Small intestine (tissue), 16 donors: ENCODE data around the gene DACH1. TPM values are rescaled to one million over a fixed set of nuclear protein-coding genes. Genes with fewer than 3 reads are reported as not detected.
"Not testable (repeated sequence)": the region's sequence is repeated elsewhere in the genome, so short reads cannot be mapped to it uniquely, and the experiment has no call there.

Source experiments
- DNase-seq, 2 donors: peaks; one replicate each; pipeline versions ENCODE4 v3.0.0 to v3.0.0-alpha.2; 2013
- FAIRE-seq: peaks from 2 replicates; lab custom pipeline; 2012; peaks lifted over from hg19 to GRCh38; lab: Jason Lieb, UNC
- H3K27ac ChIP-seq, 3 donors: one replicate each; pipeline ENCODE4 v1.5.1; 2013; ENCODE audit warnings: low read length in 2 of 3, mild to moderate bottlenecking in 2 of 3, control low read depth in 1 of 3, inconsistent platforms in 1 of 3, low read depth in 1 of 3, moderate library complexity in 1 of 3
- H3K27me3 ChIP-seq, 3 donors: one replicate each; pipeline ENCODE4 v1.6.1; 2013; ENCODE audit warnings: low read length in 3 of 3, inconsistent platforms in 1 of 3; ENCODE audit not compliant: control insufficient read depth in 3 of 3, insufficient read depth in 3 of 3
- H3K36me3 ChIP-seq, 3 donors: one replicate each; pipeline ENCODE4 v1.6.1; 2013; ENCODE audit warnings: low read length in 3 of 3, inconsistent platforms in 1 of 3, low read depth in 1 of 3, mild to moderate bottlenecking in 1 of 3, moderate library complexity in 1 of 3; ENCODE audit not compliant: control insufficient read depth in 3 of 3, insufficient read depth in 2 of 3
- H3K4me1 ChIP-seq, 3 donors: one replicate each; pipeline ENCODE4 v1.6.1; 2013; ENCODE audit warnings: low read length in 2 of 3, inconsistent platforms in 1 of 3, low read depth in 1 of 3, mild to moderate bottlenecking in 1 of 3, moderate library complexity in 1 of 3; ENCODE audit not compliant: control insufficient read depth in 3 of 3, insufficient read depth in 2 of 3
- H3K4me3 ChIP-seq, 3 donors: one replicate each; pipeline ENCODE4 v1.5.1; 2013; ENCODE audit warnings: low read length in 3 of 3, control low read depth in 1 of 3, inconsistent platforms in 1 of 3, low read depth in 1 of 3, mild to moderate bottlenecking in 1 of 3, moderate library complexity in 1 of 3
- H3K9me3 ChIP-seq, 2 donors: one replicate each; pipeline ENCODE4 v1.6.1; 2013; ENCODE audit warnings: low read depth in 1 of 2, low read length in 1 of 2; ENCODE audit not compliant: control insufficient read depth in 2 of 2, insufficient read depth in 1 of 2
- WGBS, 3 donors: extraction: QIAGEN DNeasy Blood & Tissue Kit; methylation state at CpG; one replicate each; pipeline ENCODE4 v1.1.7; 2013; 5-methylcytosine and 5-hydroxymethylcytosine counted together
- long read RNA-seq, 10 donors: transcript quantifications; one replicate each; lab custom pipeline, GENCODE V29; 2026
- polyA plus RNA-seq, 4 donors: library from polyadenylated mRNA; stranded (reverse) in 3 of 4; unstranded in 1 of 4; fragments of 200-250 nt in 3 of 4; fragments of 120-200 nt in 1 of 4; gene quantifications; one replicate each; pipeline versions ENCODE4 v1.2.1 to v1.2.3, GENCODE V29; 2013
- donor health status: healthy with polysubstance abuse.
- donor health status: control.
- donor health status: control.
- donor health status: Bipolar disorder and iron deficiency.
- donor health status: healthy.

DACH1 gene
- 10 to 100 TPM in 1 of 4 donors, 1 to 10 TPM in 3; 1.8 to 30.2 (median 4.3) TPM for polyA plus RNA-seq
- long read RNA-seq, donor 1 = 0 reads
- long read RNA-seq, donor 2 = 0 reads
- long read RNA-seq, donor 3 = 0 reads
- long read RNA-seq, donor 4 = 0 reads
- long read RNA-seq, donor 5, full-length matches to known transcripts = 1 of 1 reads
- long read RNA-seq, donor 5, partial matches to known transcripts = 0 of 1 reads
- long read RNA-seq, donor 5, other reads (novel, unspliced or antisense) = 0 of 1 reads
- long read RNA-seq, donor 6, full-length matches to known transcripts = 2 of 2 reads
- long read RNA-seq, donor 6, partial matches to known transcripts = 0 of 2 reads
- long read RNA-seq, donor 6, other reads (novel, unspliced or antisense) = 0 of 2 reads
- long read RNA-seq, donor 7 = 0 reads
- long read RNA-seq, donor 8, full-length matches to known transcripts = 1 of 1 reads
- long read RNA-seq, donor 8, partial matches to known transcripts = 0 of 1 reads
- long read RNA-seq, donor 8, other reads (novel, unspliced or antisense) = 0 of 1 reads
- long read RNA-seq, donor 9, full-length matches to known transcripts = 1 of 1 reads
- long read RNA-seq, donor 9, partial matches to known transcripts = 0 of 1 reads
- long read RNA-seq, donor 9, other reads (novel, unspliced or antisense) = 0 of 1 reads
- long read RNA-seq, donor 10, full-length matches to known transcripts = 3 of 3 reads
- long read RNA-seq, donor 10, partial matches to known transcripts = 0 of 3 reads
- long read RNA-seq, donor 10, other reads (novel, unspliced or antisense) = 0 of 3 reads

- H3K27me3 ChIP-seq = no peaks in the 10 kb centered on the region
- no peaks in the 10 kb centered on the region for H3K9me3 ChIP-seq
- DNase-seq (peak; percentile 91 to 93), FAIRE-seq (no peak)
- H3K4me1 ChIP-seq = peaks cover 0 to 3% (median 0%) of the 10 kb centered on the region in 3 donors
- WGBS, 3 donors = 1 to 2% (median 2%) methylated on average over 30 of the region's 30 CpGs
- peak within 1 kb of the TSS; percentile 87 to 95 (median 95) for H3K4me3 ChIP-seq
- H3K27ac ChIP-seq = peak within 1 kb of the TSS; percentile 66 to 94 (median 92)
- H3K36me3 ChIP-seq = no peaks in the 10 kb centered on the region
Measured at GRCh38 chr13:71867131-71867814, at the start of gene DACH1. DACH1 (minus strand) TSS chr13:71867204.

GRCh38 chr13:71913717-71914116 lies 46.7 kb upstream of the DACH1 start:
- Histone ChIP-seq H3K27me3 (no peaks in the 10 kb centered on the region), H3K4me1 (no peaks in the 10 kb centered on the region), H3K36me3 (no peaks in the 10 kb centered on the region), H3K27ac (no peak overlapping the region), H3K4me3 (no peak overlapping the region), H3K9me3 (no peaks in the 10 kb centered on the region)
- FAIRE-seq (no peak), DNase-seq (no peak)
- 86 to 92% (median 90%) methylated on average over 3 of the region's 3 CpGs for WGBS, 3 donors

GRCh38 chr13:71912524-71912923 lies 45.5 kb upstream of the DACH1 start:
- DNase-seq = peak in 1 of 2 donors; percentile 2

GRCh38 chr13:71906448-71906847 lies 39.4 kb upstream of the DACH1 start:
- Histone ChIP-seq H3K27me3 (no peaks in the 10 kb centered on the region), H3K4me3 (no peak overlapping the region), H3K9me3 (no peaks in the 10 kb centered on the region), H3K36me3 (no peaks in the 10 kb centered on the region), H3K4me1 (no peaks in the 10 kb centered on the region), H3K27ac (no peak overlapping the region)
- DNase-seq (no peak), FAIRE-seq (no peak)
- 83 to 90% (median 85%) methylated on average over 1 of the region's 1 CpG for WGBS, 3 donors

More at GRCh38 chr13:71912524-71912923, 45.5 kb upstream of the DACH1 start:
- no peak overlapping the region for H3K27ac ChIP-seq
- H3K9me3 ChIP-seq = no peaks in the 10 kb centered on the region
- no peaks in the 10 kb centered on the region for H3K27me3 ChIP-seq
- no peak overlapping the region for H3K4me3 ChIP-seq
- H3K4me1 ChIP-seq = no peaks in the 10 kb centered on the region
- H3K36me3 ChIP-seq = no peaks in the 10 kb centered on the region
- FAIRE-seq = no peak

- H3K9me3 ChIP-seq = no peaks in the 10 kb centered on the region
- H3K36me3 ChIP-seq = no peaks in the 10 kb centered on the region
- H3K27ac ChIP-seq = no peak overlapping the region
- no peak overlapping the region for H3K4me3 ChIP-seq
- no peaks in the 10 kb centered on the region for H3K27me3 ChIP-seq
- WGBS, 3 donors = 48 to 81% (median 74%) methylated on average over 1 of the region's 1 CpG
- FAIRE-seq = no peak
- no peaks in the 10 kb centered on the region for H3K4me1 ChIP-seq
- DNase-seq = no peak
Measured at GRCh38 chr13:71902676-71903075, 35.7 kb upstream of the DACH1 start.

GRCh38 chr13:71893506-71893905 lies 26.5 kb upstream of the DACH1 start:
- H3K9me3 ChIP-seq, H3K36me3 ChIP-seq, H3K4me3 ChIP-seq, DNase-seq, H3K27ac ChIP-seq, FAIRE-seq, H3K4me1 ChIP-seq, H3K27me3 ChIP-seq: not testable (repeated sequence)
- 85 to 90% (median 87%) methylated on average over 3 of the region's 3 CpGs for WGBS, 3 donors

- no peak for FAIRE-seq
- Histone ChIP-seq H3K9me3 (no peaks in the 10 kb centered on the region), H3K27me3 (no peaks in the 10 kb centered on the region), H3K4me3 (no peak overlapping the region), H3K36me3 (no peaks in the 10 kb centered on the region), H3K27ac (no peak overlapping the region), H3K4me1 (no peaks in the 10 kb centered on the region)
- DNase-seq = no peak
Measured at GRCh38 chr13:71886880-71887279, 19.9 kb upstream of the DACH1 start.

GRCh38 chr13:71882120-71882519 lies 15.1 kb upstream of the DACH1 start:
- no peaks in the 10 kb centered on the region for H3K27me3 ChIP-seq
- no peak overlapping the region for H3K27ac ChIP-seq
- H3K36me3 ChIP-seq = no peaks in the 10 kb centered on the region
- no peaks in the 10 kb centered on the region for H3K9me3 ChIP-seq
- no peak for DNase-seq
- no peak overlapping the region for H3K4me3 ChIP-seq
- H3K4me1 ChIP-seq = peaks cover 0 to 3% (median 0%) of the 10 kb centered on the region in 3 donors
- no peak for FAIRE-seq
